ENCODE results near the gene ADCY3. TPM values are rescaled to one million over a fixed set of nuclear protein-coding genes. Genes with fewer than 3 reads are reported as not detected.

The ADCY3 gene
- total RNA-seq, 1 experiment from 2014 or later = 75.6 TPM

DNA sequence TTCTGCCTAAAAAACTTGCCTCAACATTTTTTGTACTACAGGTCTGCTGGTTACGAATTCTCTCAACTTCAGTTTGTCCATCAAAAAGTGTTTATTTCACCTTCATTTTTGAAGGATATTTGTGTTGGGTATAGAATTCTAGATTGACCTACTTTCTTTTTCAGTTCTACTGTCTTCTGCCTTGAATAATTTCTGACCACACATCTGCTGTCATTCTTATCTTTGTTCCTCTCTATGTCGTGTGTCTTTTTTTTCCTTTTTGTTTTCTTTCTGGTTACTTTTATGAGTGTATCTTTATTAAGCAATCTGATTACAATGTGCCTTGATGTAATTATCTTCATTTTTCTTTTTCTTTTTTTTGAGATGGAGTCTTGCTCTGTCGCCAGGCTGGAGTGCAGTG lies 25.3 kb downstream of the ADCY3 start:
- Mint-ChIP-seq H3K4me1 (ENCODE audit: low read depth, unreplicated experiment) (peaks cover 7% of the 10 kb centered on the region), H3K36me3 (ENCODE audit: insufficient read depth, unreplicated experiment) (peaks cover 61% of the 10 kb centered on the region), H3K4me3 (ENCODE audit: unreplicated experiment) (no peak overlapping the region), H3K27me3 (ENCODE audit: insufficient read depth, unreplicated experiment) (no peaks in the 10 kb centered on the region), H3K27ac (ENCODE audit: unreplicated experiment) (no peak overlapping the region), H3K9me3 (ENCODE audit: unreplicated experiment) (peaks cover 48% of the 10 kb centered on the region)
- peaks cover 21% of the 10 kb centered on the region for H3K9me3 ChIP-seq
- H3K4me1 ChIP-seq = 0 out of 2 replicates have a peak, but pooled peaks cover 4% of the 10 kb centered on the region
- ChIA-PET CTCF (no interaction called here), POLR2A (no interaction called here)
- BruUV-seq (replicated peaks) = no TSS peak
- no peaks in the 10 kb centered on the region; the same call in 1 of the 2 replicates for H3K36me3 ChIP-seq (ENCODE audit: control insufficient read depth, insufficient read depth, low read length)
- DNase-seq = no peak
- H3K4me3 ChIP-seq (ENCODE audit: low read depth, low read length) = no peak overlapping the region
- H3K27me3 ChIP-seq (replicated peaks; ENCODE audit: control insufficient read depth, insufficient read depth, low read length) = no peaks in the 10 kb centered on the region
- TF ChIP-seq, protein P1, sequence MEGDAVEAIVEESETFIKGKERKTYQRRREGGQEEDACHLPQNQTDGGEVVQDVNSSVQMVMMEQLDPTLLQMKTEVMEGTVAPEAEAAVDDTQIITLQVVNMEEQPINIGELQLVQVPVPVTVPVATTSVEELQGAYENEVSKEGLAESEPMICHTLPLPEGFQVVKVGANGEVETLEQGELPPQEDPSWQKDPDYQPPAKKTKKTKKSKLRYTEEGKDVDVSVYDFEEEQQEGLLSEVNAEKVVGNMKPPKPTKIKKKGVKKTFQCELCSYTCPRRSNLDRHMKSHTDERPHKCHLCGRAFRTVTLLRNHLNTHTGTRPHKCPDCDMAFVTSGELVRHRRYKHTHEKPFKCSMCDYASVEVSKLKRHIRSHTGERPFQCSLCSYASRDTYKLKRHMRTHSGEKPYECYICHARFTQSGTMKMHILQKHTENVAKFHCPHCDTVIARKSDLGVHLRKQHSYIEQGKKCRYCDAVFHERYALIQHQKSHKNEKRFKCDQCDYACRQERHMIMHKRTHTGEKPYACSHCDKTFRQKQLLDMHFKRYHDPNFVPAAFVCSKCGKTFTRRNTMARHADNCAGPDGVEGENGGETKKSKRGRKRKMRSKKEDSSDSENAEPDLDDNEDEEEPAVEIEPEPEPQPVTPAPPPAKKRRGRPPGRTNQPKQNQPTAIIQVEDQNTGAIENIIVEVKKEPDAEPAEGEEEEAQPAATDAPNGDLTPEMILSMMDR (IDR thresholded peaks at IDR 0.05; ENCODE audit: insufficient read depth in 1 of 2, low read depth in 1 of 2, low read length in 1 of 2, severe bottlenecking in 1 of 2, unreplicated experiment in 1 of 2) = no peak
- intact Hi-C loops (cut with micrococcal nuclease; ENCODE audit: unreplicated experiment) = no loop called here

DNA sequence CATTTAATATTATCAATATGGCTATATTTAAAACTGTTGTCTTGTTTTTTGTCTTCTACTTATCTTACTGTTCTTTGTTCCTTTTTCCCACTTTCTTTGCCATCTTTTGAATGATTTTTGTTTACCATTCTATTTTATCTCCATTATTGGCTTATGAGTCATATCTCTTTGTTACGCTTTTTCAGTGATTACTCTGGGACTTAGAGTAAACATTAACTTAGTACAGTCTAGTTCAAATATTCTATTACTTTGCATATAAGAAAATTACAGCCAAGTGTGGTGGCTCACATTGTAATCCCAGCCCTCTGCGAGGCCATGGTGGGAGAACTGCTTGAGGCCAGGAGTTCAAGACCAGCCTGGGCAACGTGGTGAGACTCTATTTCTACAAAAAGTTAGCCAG lies 26.1 kb downstream of the ADCY3 start:
- H3K27ac Mint-ChIP-seq (ENCODE audit: unreplicated experiment) = no peak overlapping the region
- DNase-seq = no peak
- POLR2A ChIA-PET = no interaction called here

DNA sequence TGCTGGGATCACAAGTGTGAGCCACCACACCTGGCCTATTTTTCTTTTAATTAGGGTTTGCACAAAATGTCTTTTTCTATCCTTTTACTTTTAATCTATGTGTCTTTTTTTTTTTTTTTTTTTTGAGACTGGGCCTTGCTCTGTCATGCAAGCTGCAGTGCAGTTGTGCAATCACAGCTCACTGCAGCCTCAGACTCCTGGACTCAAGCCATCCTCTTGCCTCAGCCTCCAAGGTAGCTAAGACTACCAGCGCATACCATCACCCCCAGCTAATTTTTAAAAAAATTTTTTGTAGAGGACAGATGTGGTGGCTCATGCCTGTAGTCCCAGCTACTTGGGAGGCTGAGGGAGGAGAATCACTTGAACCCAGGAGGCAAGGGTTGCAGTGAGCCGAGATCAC lies 27.1 kb downstream of the ADCY3 start:
- Histone ChIP-seq H3K27me3 (replicated peaks; ENCODE audit: control insufficient read depth, insufficient read depth, low read length) (no peaks in the 10 kb centered on the region), H3K4me1 (0 out of 2 replicates have a peak, but pooled peaks cover 4% of the 10 kb centered on the region), H3K4me3 (ENCODE audit: low read depth, low read length) (no peak overlapping the region), H3K9me3 (peaks cover 21% of the 10 kb centered on the region), H3K36me3 (ENCODE audit: control insufficient read depth, insufficient read depth, low read length) (no peaks in the 10 kb centered on the region; the same call in 1 of the 2 replicates)
- no TSS peak for BruUV-seq (replicated peaks)
- no peaks in the 10 kb centered on the region for H3K27me3 Mint-ChIP-seq (ENCODE audit: insufficient read depth, unreplicated experiment)
- peaks cover 7% of the 10 kb centered on the region for H3K4me1 Mint-ChIP-seq (ENCODE audit: low read depth, unreplicated experiment)
- intact Hi-C loops (cut with micrococcal nuclease; ENCODE audit: unreplicated experiment) = no loop called here
- TF ChIP-seq, protein P1 (IDR thresholded peaks at IDR 0.05; ENCODE audit: insufficient read depth in 1 of 2, low read depth in 1 of 2, low read length in 1 of 2, severe bottlenecking in 1 of 2, unreplicated experiment in 1 of 2) = no peak
- ChIA-PET CTCF (no interaction called here), POLR2A (no interaction called here)
- H3K4me3 Mint-ChIP-seq (ENCODE audit: unreplicated experiment) = no peak overlapping the region
- H3K27ac Mint-ChIP-seq (ENCODE audit: unreplicated experiment) = no peak overlapping the region
- H3K9me3 Mint-ChIP-seq (ENCODE audit: unreplicated experiment) = peaks cover 46% of the 10 kb centered on the region
- DNase-seq = no peak
- peaks cover 54% of the 10 kb centered on the region for H3K36me3 Mint-ChIP-seq (ENCODE audit: insufficient read depth, unreplicated experiment)

More for the DNA sequence above, 26.1 kb downstream of the ADCY3 start:
- peaks cover 59% of the 10 kb centered on the region for H3K36me3 Mint-ChIP-seq (ENCODE audit: insufficient read depth, unreplicated experiment)
- peaks cover 7% of the 10 kb centered on the region for H3K4me1 Mint-ChIP-seq (ENCODE audit: low read depth, unreplicated experiment)
- CTCF ChIA-PET = no interaction called here
- peaks cover 21% of the 10 kb centered on the region for H3K9me3 ChIP-seq
- H3K27me3 Mint-ChIP-seq (ENCODE audit: insufficient read depth, unreplicated experiment) = no peaks in the 10 kb centered on the region
- no peaks in the 10 kb centered on the region for H3K27me3 ChIP-seq (replicated peaks; ENCODE audit: control insufficient read depth, insufficient read depth, low read length)
- no peak overlapping the region for H3K4me3 ChIP-seq (ENCODE audit: low read depth, low read length)
- BruUV-seq (replicated peaks) = no TSS peak
- H3K36me3 ChIP-seq (ENCODE audit: control insufficient read depth, insufficient read depth, low read length) = no peaks in the 10 kb centered on the region; the same call in 1 of the 2 replicates
- TF ChIP-seq, protein P1 (IDR thresholded peaks at IDR 0.05; ENCODE audit: insufficient read depth in 1 of 2, low read depth in 1 of 2, low read length in 1 of 2, severe bottlenecking in 1 of 2, unreplicated experiment in 1 of 2) = no peak
- no peak overlapping the region for H3K4me3 Mint-ChIP-seq (ENCODE audit: unreplicated experiment)
- peaks cover 48% of the 10 kb centered on the region for H3K9me3 Mint-ChIP-seq (ENCODE audit: unreplicated experiment)
- 0 out of 2 replicates have a peak, but pooled peaks cover 4% of the 10 kb centered on the region for H3K4me1 ChIP-seq
- intact Hi-C loops (cut with micrococcal nuclease; ENCODE audit: unreplicated experiment) = no loop called here
